ENCODE measurements around the gene ACSF3. TPM values are rescaled to one million over a fixed set of nuclear protein-coding genes. Genes with fewer than 3 reads are reported as not detected.

Gene ACSF3
- total RNA-seq, 3 donors from 2014 or later (not counting 1 experiment from before 2014, with no cell fraction given): 45.0 to 71.4 (median 51.6) TPM

DNA sequence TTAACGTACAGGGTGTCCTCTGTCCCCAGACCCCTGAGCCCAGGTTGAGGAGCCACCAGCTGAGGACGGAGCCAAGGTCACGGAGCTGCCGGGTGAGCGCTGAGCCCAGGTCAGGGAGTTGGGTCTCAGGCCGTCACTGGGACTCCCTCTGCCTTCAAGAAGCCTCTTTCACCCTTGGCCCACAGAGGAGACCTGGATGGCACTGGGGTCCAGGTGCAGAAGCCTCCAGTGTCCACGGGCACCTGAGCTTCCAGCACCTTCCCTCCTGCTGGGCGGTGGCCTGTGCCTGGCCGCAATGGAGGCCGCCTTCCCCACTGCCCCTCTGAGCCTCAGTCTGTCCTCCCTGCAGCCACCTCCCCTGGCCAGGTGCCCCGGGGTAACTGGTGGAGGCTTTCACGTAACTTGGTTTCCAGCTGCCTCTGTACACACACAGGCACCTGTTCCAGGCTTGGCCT, 46.3 kb downstream of the ACSF3 start:
- Mint-ChIP-seq H3K9me3 (no peaks in the 10 kb centered on the region), H3K4me1 (peaks cover 0 to under 1% of the 10 kb centered on the region in 2 donors), H3K4me3 (no peak overlapping the region), H3K27ac (no peak overlapping the region), H3K36me3 (no peaks in the 10 kb centered on the region), H3K27me3 (ENCODE audit: low read depth in 2 of 2) (no peaks in the 10 kb centered on the region)
- Histone ChIP-seq H3K36me3 (ENCODE audit: control insufficient read depth, insufficient read depth, low read length) (peaks cover 17% of the 10 kb centered on the region), H3K4me3 (ENCODE audit: low read length) (no peak overlapping the region), H3K4me1 (ENCODE audit: control insufficient read depth, insufficient read depth, low read length) (peaks cover 6% of the 10 kb centered on the region), H3K9me3 (ENCODE audit: control insufficient read depth, insufficient read depth, low read length) (no peaks in the 10 kb centered on the region), H3K27ac (ENCODE audit: low read length) (no peak overlapping the region), H3K27me3 (ENCODE audit: control insufficient read depth, insufficient read depth, low read length) (no peaks in the 10 kb centered on the region)
- ATAC-seq (no peak), DNase-seq (no peak)
- 98% methylated on average over 12 of the region's 12 CpGs for WGBS (ENCODE audit: insufficient coverage)
- TF ChIP-seq, protein P1, sequence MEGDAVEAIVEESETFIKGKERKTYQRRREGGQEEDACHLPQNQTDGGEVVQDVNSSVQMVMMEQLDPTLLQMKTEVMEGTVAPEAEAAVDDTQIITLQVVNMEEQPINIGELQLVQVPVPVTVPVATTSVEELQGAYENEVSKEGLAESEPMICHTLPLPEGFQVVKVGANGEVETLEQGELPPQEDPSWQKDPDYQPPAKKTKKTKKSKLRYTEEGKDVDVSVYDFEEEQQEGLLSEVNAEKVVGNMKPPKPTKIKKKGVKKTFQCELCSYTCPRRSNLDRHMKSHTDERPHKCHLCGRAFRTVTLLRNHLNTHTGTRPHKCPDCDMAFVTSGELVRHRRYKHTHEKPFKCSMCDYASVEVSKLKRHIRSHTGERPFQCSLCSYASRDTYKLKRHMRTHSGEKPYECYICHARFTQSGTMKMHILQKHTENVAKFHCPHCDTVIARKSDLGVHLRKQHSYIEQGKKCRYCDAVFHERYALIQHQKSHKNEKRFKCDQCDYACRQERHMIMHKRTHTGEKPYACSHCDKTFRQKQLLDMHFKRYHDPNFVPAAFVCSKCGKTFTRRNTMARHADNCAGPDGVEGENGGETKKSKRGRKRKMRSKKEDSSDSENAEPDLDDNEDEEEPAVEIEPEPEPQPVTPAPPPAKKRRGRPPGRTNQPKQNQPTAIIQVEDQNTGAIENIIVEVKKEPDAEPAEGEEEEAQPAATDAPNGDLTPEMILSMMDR (IDR thresholded peaks at IDR 0.05): no peak
- intact Hi-C loops (cut with micrococcal nuclease): no loop called here

DNA sequence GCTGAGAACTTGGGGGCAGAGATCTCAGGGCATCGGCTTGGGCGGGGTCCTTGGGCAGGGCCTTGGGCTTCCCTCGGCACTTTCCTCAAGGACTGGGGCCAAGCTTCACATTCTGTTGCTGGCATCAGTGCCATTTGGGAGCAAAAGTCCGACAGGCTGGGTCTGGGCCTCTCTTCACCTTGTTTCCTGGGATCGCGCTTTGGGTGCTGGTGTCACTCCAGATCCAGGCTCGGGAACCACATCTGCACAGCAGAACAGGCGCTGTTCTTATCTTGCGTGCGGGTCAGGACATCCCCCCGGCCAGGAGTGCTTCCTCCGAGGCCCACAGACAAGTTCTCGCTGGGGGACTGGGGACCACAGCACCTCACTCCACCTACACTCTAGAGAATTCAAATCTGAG, 46.7 kb downstream of the ACSF3 start:
- TF ChIP-seq, protein P1 (IDR thresholded peaks at IDR 0.05): no peak
- no peaks in the 10 kb centered on the region for H3K9me3 ChIP-seq (ENCODE audit: control insufficient read depth, insufficient read depth, low read length)
- Mint-ChIP-seq H3K27me3 (ENCODE audit: low read depth in 2 of 2) (no peaks in the 10 kb centered on the region), H3K36me3 (no peaks in the 10 kb centered on the region), H3K9me3 (no peaks in the 10 kb centered on the region), H3K4me1 (no peaks in the 10 kb centered on the region), H3K4me3 (no peak overlapping the region), H3K27ac (no peak overlapping the region)
- no peak for DNase-seq
- no peak overlapping the region for H3K27ac ChIP-seq (ENCODE audit: low read length)
- WGBS (ENCODE audit: insufficient coverage): 93% methylated on average over 12 of the region's 13 CpGs
- H3K36me3 ChIP-seq (ENCODE audit: control insufficient read depth, insufficient read depth, low read length): peaks cover 17% of the 10 kb centered on the region
- no peak overlapping the region for H3K4me3 ChIP-seq (ENCODE audit: low read length)
- peaks cover 2% of the 10 kb centered on the region for H3K4me1 ChIP-seq (ENCODE audit: control insufficient read depth, insufficient read depth, low read length)
- no peaks in the 10 kb centered on the region for H3K27me3 ChIP-seq (ENCODE audit: control insufficient read depth, insufficient read depth, low read length)
- intact Hi-C loops (cut with micrococcal nuclease): no loop called here
- no peak for ATAC-seq

DNA sequence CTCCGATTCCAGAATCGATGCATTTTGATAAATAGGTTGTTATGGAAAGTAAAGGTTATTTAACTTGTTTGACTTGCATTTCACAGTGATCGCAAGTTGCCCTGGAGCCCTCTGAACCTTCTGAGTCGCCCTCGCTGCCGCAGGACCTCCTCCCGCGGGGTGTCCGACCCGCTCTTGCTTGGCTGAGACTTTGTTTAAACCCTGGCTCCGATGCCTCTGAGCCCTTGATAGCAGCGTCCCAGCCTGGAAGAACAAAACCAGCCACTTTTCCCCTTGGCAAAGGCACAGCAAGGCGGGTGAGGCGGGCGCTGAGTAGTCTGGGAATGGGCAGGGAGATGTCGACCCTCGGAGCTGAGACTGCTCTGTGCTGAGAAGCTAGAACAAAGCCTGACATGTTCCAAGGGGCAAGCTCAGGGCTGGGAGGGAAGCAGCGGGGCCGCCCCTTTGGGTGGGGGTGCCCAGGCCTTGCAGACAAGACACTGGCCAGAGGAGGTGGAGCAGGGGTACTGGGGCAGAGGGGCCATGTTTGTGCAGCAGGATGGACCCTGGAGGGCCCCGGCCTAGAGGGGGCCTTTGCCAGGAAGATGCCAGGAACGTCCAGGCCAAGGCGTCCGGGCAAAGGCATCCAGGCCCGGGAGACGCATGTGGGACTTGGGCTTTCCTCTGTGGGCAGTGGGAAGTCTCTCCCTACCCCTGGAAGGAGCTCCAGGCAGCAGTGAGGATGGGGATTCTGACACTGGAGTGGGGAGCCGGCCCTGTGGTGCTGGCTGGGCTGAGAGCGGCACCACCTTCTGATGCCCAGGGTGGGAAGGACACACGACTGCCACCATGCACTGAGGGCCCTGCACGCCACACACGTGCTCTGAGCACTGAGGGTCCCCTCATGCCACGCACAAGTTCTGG, 47.6 kb downstream of the ACSF3 start:
- Histone ChIP-seq H3K4me1 (ENCODE audit: control insufficient read depth, insufficient read depth, low read length) (no peaks in the 10 kb centered on the region), H3K36me3 (ENCODE audit: control insufficient read depth, insufficient read depth, low read length) (peaks cover 19% of the 10 kb centered on the region), H3K27me3 (ENCODE audit: control insufficient read depth, insufficient read depth, low read length) (no peaks in the 10 kb centered on the region), H3K27ac (ENCODE audit: low read length) (no peak overlapping the region), H3K4me3 (ENCODE audit: low read length) (no peak overlapping the region), H3K9me3 (ENCODE audit: control insufficient read depth, insufficient read depth, low read length) (no peaks in the 10 kb centered on the region)
- Mint-ChIP-seq H3K4me1 (no peaks in the 10 kb centered on the region), H3K36me3 (no peaks in the 10 kb centered on the region), H3K27me3 (ENCODE audit: low read depth in 2 of 2) (no peaks in the 10 kb centered on the region), H3K4me3 (no peak overlapping the region), H3K27ac (no peak overlapping the region), H3K9me3 (no peaks in the 10 kb centered on the region)
- TF ChIP-seq, protein P1 (IDR thresholded peaks at IDR 0.05): no peak
- 97% methylated on average over 31 of the region's 31 CpGs for WGBS (ENCODE audit: insufficient coverage)
- ATAC-seq (no peak), DNase-seq (no peak)
- intact Hi-C loops (cut with micrococcal nuclease): no loop called here

Data from natural killer cell (primary cell).